H9 (cell line): ENCODE results near the gene ADAMTS17. TPM values are rescaled to one million over a fixed set of nuclear protein-coding genes. Genes with fewer than 3 reads are reported as not detected.
A peak's percentile ranks its signal among the peaks of the same experiment; 100 is the strongest.

Experiments used
- DNase-seq: peaks from one replicate; pipeline ENCODE4 v3.0.0-alpha.2; 2017
- H2AFZ ChIP-seq: one replicate; pipeline ENCODE4 v1.6.1; 2013; ENCODE audit warnings: mild to moderate bottlenecking, low read length, control low read depth, moderate library complexity
- H2AK5ac ChIP-seq: 2 replicates; pipeline ENCODE4 v1.6.1; 2013; ENCODE audit warnings: low read length, control low read depth, mixed read lengths; ENCODE audit not compliant: insufficient read length
- H2BK120ac ChIP-seq: one replicate; pipeline ENCODE4 v1.6.1; 2013; ENCODE audit warnings: low read depth, mild to moderate bottlenecking, low read length, control low read depth, inconsistent platforms; ENCODE audit not compliant: poor library complexity, severe bottlenecking
- H2BK12ac ChIP-seq: 2 replicates; pipeline ENCODE4 v1.6.1; 2013; ENCODE audit warnings: low read length, control low read depth, mixed read lengths, low read depth; ENCODE audit not compliant: insufficient read length
- H2BK15ac ChIP-seq: 2 replicates; pipeline ENCODE4 v1.6.1; 2013; ENCODE audit warnings: low read depth, low read length, control low read depth
- H2BK20ac ChIP-seq: one replicate; pipeline ENCODE4 v1.6.1; 2013; ENCODE audit warnings: low read depth, mild to moderate bottlenecking, low read length, control low read depth, inconsistent platforms; ENCODE audit not compliant: poor library complexity, severe bottlenecking
- H2BK5ac ChIP-seq: 2 replicates; pipeline ENCODE4 v1.6.1; 2013; ENCODE audit warnings: low read length, control low read depth, mixed read lengths; ENCODE audit not compliant: insufficient read length
- H3K14ac ChIP-seq: 2 replicates; pipeline ENCODE4 v1.6.1; 2013; ENCODE audit warnings: low read length, control low read depth; ENCODE audit not compliant: insufficient read depth
- H3K18ac ChIP-seq: 2 replicates; pipeline ENCODE4 v1.6.1; 2013; ENCODE audit warnings: low read depth, mild to moderate bottlenecking, mixed read lengths, low read length, control low read depth; ENCODE audit not compliant: insufficient read length
- H3K23ac ChIP-seq: 2 replicates; pipeline ENCODE4 v1.6.1; 2013; ENCODE audit warnings: low read length, control low read depth, mixed read lengths, low read depth; ENCODE audit not compliant: insufficient read length
- H3K23me2 ChIP-seq: 2 replicates; pipeline ENCODE4 v1.6.1; 2013; ENCODE audit warnings: low read depth, mild to moderate bottlenecking, mixed read lengths, low read length, control low read depth; ENCODE audit not compliant: insufficient read length, poor library complexity, severe bottlenecking
- H3K27ac ChIP-seq: 2 replicates; pipeline ENCODE4 v1.5.1; 2013; ENCODE audit warnings: low read length, control low read depth, mixed read lengths, low read depth; ENCODE audit not compliant: insufficient read length
- H3K27me3 ChIP-seq: 2 replicates; pipeline ENCODE4 v1.6.1; 2013; ENCODE audit warnings: low read length, control low read depth, inconsistent platforms; ENCODE audit not compliant: insufficient read depth
- H3K4ac ChIP-seq: 2 replicates; pipeline ENCODE4 v1.6.1; 2013; ENCODE audit warnings: low read depth, mild to moderate bottlenecking, control low read depth, inconsistent platforms, low read length, moderate library complexity
- H3K4me1 ChIP-seq: 2 replicates; pipeline ENCODE4 v1.6.1; 2013; ENCODE audit warnings: low read length, control low read depth, inconsistent platforms; ENCODE audit not compliant: insufficient read depth
- H3K4me2 ChIP-seq: 2 replicates; pipeline ENCODE4 v1.6.1; 2013; ENCODE audit warnings: low read length, control low read depth, mixed read lengths; ENCODE audit not compliant: insufficient read length, insufficient read depth
- H3K56ac ChIP-seq: 2 replicates; pipeline ENCODE4 v1.6.1; 2013; ENCODE audit warnings: low read depth, mild to moderate bottlenecking, mixed read lengths, low read length, control low read depth; ENCODE audit not compliant: insufficient read length
- H3K79me1 ChIP-seq: 2 replicates; pipeline ENCODE4 v1.6.1; 2013; ENCODE audit warnings: low read depth, mild to moderate bottlenecking, moderate library complexity, low read length, control low read depth, inconsistent platforms; ENCODE audit not compliant: insufficient read depth, poor library complexity, severe bottlenecking
- H3K79me2 ChIP-seq: 2 replicates; pipeline ENCODE4 v1.6.1; 2013; ENCODE audit warnings: low read length, control low read depth, inconsistent platforms; ENCODE audit not compliant: insufficient read depth
- H3K9ac ChIP-seq: 2 replicates; pipeline ENCODE4 v1.6.1; 2013; ENCODE audit warnings: low read length, control low read depth, mixed read lengths; ENCODE audit not compliant: insufficient read length; ENCODE audit errors: extremely low read depth
- H3K9me3 ChIP-seq: one replicate; pipeline ENCODE4 v1.6.1; 2013; ENCODE audit warnings: low read depth, low read length, inconsistent platforms; ENCODE audit not compliant: control insufficient read depth
- H3T11ph ChIP-seq: one replicate; pipeline ENCODE4 v1.6.1; 2013; ENCODE audit warnings: mild to moderate bottlenecking, low read length, control low read depth, inconsistent platforms
- H4K20me1 ChIP-seq: one replicate; pipeline ENCODE4 v1.6.1; 2013; ENCODE audit not compliant: control insufficient read depth, insufficient read length, insufficient read depth
- H4K5ac ChIP-seq: 2 replicates; pipeline ENCODE4 v1.6.1; 2013; ENCODE audit warnings: low read depth, mild to moderate bottlenecking, mixed read lengths, low read length, control low read depth; ENCODE audit not compliant: insufficient read length
- H4K8ac ChIP-seq: replicated peaks from 2 replicates; pipeline ENCODE4 v1.6.1; 2013; ENCODE audit warnings: low read length, control low read depth, mixed read lengths, low read depth; ENCODE audit not compliant: insufficient read length
- H4K91ac ChIP-seq: 2 replicates; pipeline ENCODE4 v1.6.1; 2013; ENCODE audit warnings: low read depth, mild to moderate bottlenecking, moderate library complexity, mixed read lengths, low read length, control low read depth; ENCODE audit not compliant: insufficient read length
- H3K27ac Mint-ChIP-seq, 3 experiments: 2 replicates in 2 of 3; 3 replicates in 1 of 3; pipeline ENCODE4 v1.8.0; 2020 to 2021; ENCODE audit warnings: mixed read lengths in 3 of 3, mild to moderate bottlenecking in 1 of 3, moderate library complexity in 1 of 3
- H3K27me3 Mint-ChIP-seq: 2 replicates; pipeline ENCODE4 v1.8.0; 2021; ENCODE audit warnings: low read depth, mild to moderate bottlenecking, moderate library complexity, mixed read lengths
- H3K36me3 Mint-ChIP-seq, 3 experiments: 2 replicates in 2 of 3; 3 replicates in 1 of 3; pipeline ENCODE4 v1.8.0; 2020 to 2021; ENCODE audit warnings: low read depth in 3 of 3, mixed read lengths in 3 of 3; ENCODE audit not compliant: insufficient read depth in 1 of 3
- H3K4me1 Mint-ChIP-seq, 2 experiments: 2 replicates each; pipeline ENCODE4 v1.8.0; 2020; ENCODE audit warnings: mixed read lengths in 2 of 2
- H3K4me3 Mint-ChIP-seq, 2 experiments: 2 replicates in 1 of 2; 3 replicates in 1 of 2; pipeline ENCODE4 v1.8.0; 2020 to 2021; ENCODE audit warnings: mild to moderate bottlenecking in 2 of 2, mixed read lengths in 2 of 2, moderate library complexity in 1 of 2
- H3K9me3 Mint-ChIP-seq, 2 experiments: 2 replicates in 1 of 2; 3 replicates in 1 of 2; pipeline ENCODE4 v1.8.0; 2020; ENCODE audit warnings: mild to moderate bottlenecking in 2 of 2, mixed read lengths in 2 of 2, moderate library complexity in 1 of 2
- WGBS: extraction: QIAGEN DNeasy Blood & Tissue Kit; methylation state at CpG from one replicate; pipeline ENCODE4 v1.1.7; 2013; ENCODE audit warnings: missing lambda C conversion rate, low lambda C conversion rate, mixed read lengths; ENCODE audit not compliant: insufficient read length; ENCODE audit errors: extremely low coverage; 5-methylcytosine and 5-hydroxymethylcytosine counted together
- total RNA-seq: library from RNA; stranded (reverse); gene quantifications from 2 replicates; pipeline ENCODE4 v1.2.1, GENCODE V29; 2021
- TF ChIP-seq, protein P1 (sequence below): fragments of 200-600 bp; sonication (generic); conservative IDR thresholded peaks from 3 replicates; pipeline ENCODE4 v1.8.0; 2021; ENCODE audit warnings: antibody characterized with exemption, mild to moderate bottlenecking

The ADAMTS17 gene
- total RNA-seq, 1 experiment from 2014 or later = 2.9 TPM

- Histone ChIP-seq H3K14ac (no peak overlapping the region), H3K56ac (no peak overlapping the region), H2BK5ac (no peak overlapping the region), H2AFZ (no peak overlapping the region), H3K23ac (no peak overlapping the region), H2BK20ac (no peak overlapping the region), H3K27ac (no peak overlapping the region), H3K9me3 (no peaks in the 10 kb centered on the region), H4K20me1 (no peaks in the 10 kb centered on the region), H3K79me2 (no peaks in the 10 kb centered on the region), H2BK120ac (no peak overlapping the region), H2BK12ac (no peak overlapping the region), H3K23me2 (no peaks in the 10 kb centered on the region), H3K27me3 (no peaks in the 10 kb centered on the region), H4K5ac (no peak overlapping the region), H3K4me2 (no peak overlapping the region), H3K79me1 (no peaks in the 10 kb centered on the region), H4K91ac (no peak overlapping the region), H3T11ph (no peak overlapping the region), H2AK5ac (no peak overlapping the region), H3K4ac (no peak overlapping the region), H4K8ac (no peak overlapping the region), H3K18ac (no peak overlapping the region), H3K4me1 (peaks cover 6% of the 10 kb centered on the region; the same call in 1 of the 2 replicates), H3K9ac (no peak overlapping the region), H2BK15ac (no peak overlapping the region)
- no peak for DNase-seq
- TF ChIP-seq, protein P1, sequence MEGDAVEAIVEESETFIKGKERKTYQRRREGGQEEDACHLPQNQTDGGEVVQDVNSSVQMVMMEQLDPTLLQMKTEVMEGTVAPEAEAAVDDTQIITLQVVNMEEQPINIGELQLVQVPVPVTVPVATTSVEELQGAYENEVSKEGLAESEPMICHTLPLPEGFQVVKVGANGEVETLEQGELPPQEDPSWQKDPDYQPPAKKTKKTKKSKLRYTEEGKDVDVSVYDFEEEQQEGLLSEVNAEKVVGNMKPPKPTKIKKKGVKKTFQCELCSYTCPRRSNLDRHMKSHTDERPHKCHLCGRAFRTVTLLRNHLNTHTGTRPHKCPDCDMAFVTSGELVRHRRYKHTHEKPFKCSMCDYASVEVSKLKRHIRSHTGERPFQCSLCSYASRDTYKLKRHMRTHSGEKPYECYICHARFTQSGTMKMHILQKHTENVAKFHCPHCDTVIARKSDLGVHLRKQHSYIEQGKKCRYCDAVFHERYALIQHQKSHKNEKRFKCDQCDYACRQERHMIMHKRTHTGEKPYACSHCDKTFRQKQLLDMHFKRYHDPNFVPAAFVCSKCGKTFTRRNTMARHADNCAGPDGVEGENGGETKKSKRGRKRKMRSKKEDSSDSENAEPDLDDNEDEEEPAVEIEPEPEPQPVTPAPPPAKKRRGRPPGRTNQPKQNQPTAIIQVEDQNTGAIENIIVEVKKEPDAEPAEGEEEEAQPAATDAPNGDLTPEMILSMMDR = no peak
- no peaks in the 10 kb centered on the region; a peak in 2 of 7 replicates for H3K36me3 Mint-ChIP-seq
- peaks cover 23 to 34% of the 10 kb centered on the region in 2 experiments for H3K4me1 Mint-ChIP-seq
- peaks cover 0 to 2% of the 10 kb centered on the region in 2 experiments; a peak in 1 of 5 replicates for H3K9me3 Mint-ChIP-seq
- no peak overlapping the region for H3K4me3 Mint-ChIP-seq
- peak overlapping the region in 1 of 3 experiments; percentile 27; a peak in 2 of 7 replicates for H3K27ac Mint-ChIP-seq
- WGBS = no CpG with 5 or more reads among the region's 8 CpGs
- peaks cover 7% of the 10 kb centered on the region; the same call in 1 of the 2 replicates for H3K27me3 Mint-ChIP-seq
These were observed 151.1 kb downstream of the ADAMTS17 start for GRCh38 chr15:100190675-100191074.
